K562 (cell line): ENCODE measurements around the gene DTD1. TPM values are rescaled to one million over a fixed set of nuclear protein-coding genes. Genes with fewer than 3 reads are reported as not detected.

Experiments
- ATAC-seq: fragments of 200-7000 bp; cut with Tn5 transposase; 3 replicates; pipeline ENCODE4 v1.9.1; 2020; ENCODE audit warnings: moderate library complexity
- BruUV-seq: library from RNA; stranded (reverse); fragments of 400-500 nt; replicated peaks from 2 replicates; lab custom pipeline; 2021; lab: Mats Ljungman, UMichigan
- CTCF ChIA-PET: fragments of 300-600 bp; formaldehyde crosslinking; extraction: SDS; loops from one replicate; lab custom pipeline; 2021; ENCODE audit warnings: low intra/inter-chr PET ratio; lab: Yijun Ruan, JAX
- POLR2A ChIA-PET: fragments of 300-600, 350-650 bp; sonication (Branson Sonifier 250); formaldehyde crosslinking; extraction: SDS; loops from one replicate; lab custom pipeline; 2021; ENCODE audit warnings: antibody characterized with exemption, inconsistent platforms; lab: Yijun Ruan, JAX
- DNase-seq, 4 experiments: peaks; one replicate each; pipeline versions ENCODE4 v3.0.0 to v3.0.0-alpha.2; 2011 to 2018; ENCODE audit warnings: low spot score in 3 of 4, mixed read lengths in 3 of 4; ENCODE audit errors: extremely low read depth in 1 of 4
- FAIRE-seq: peaks from 2 replicates; lab custom pipeline; 2011; peaks lifted over from hg19 to GRCh38; lab: Jason Lieb, UNC
- H2AFZ ChIP-seq: 2 replicates; pipeline ENCODE4 v1.6.0; 2011; ENCODE audit warnings: low read depth, low read length, control low read depth, inconsistent platforms
- H3K27ac ChIP-seq: fragments of 200-600 bp; 3 replicates; pipeline ENCODE4 v1.8.0; 2011; ENCODE audit warnings: low read depth, mild to moderate bottlenecking, control low read depth, inconsistent platforms, low read length, moderate library complexity, mixed read lengths; ENCODE audit errors: extremely low read depth
- H3K27me3 ChIP-seq, 2 experiments: fragments of 300-600 bp in 1 of 2; 2 replicates in 1 of 2; 3 replicates in 1 of 2; pipeline versions ENCODE4 v1.6.0 to v1.8.0; 2011; ENCODE audit warnings: inconsistent platforms in 2 of 2, low read length in 2 of 2, mild to moderate bottlenecking in 1 of 2, mixed read lengths in 1 of 2, moderate library complexity in 1 of 2; ENCODE audit not compliant: control insufficient read depth in 2 of 2, insufficient read depth in 2 of 2
- H3K36me3 ChIP-seq: fragments of 300-600 bp; 3 replicates; pipeline ENCODE4 v1.8.0; 2011; ENCODE audit warnings: mild to moderate bottlenecking, low read length, inconsistent platforms; ENCODE audit not compliant: control insufficient read depth, insufficient read depth
- H3K4me1 ChIP-seq, 2 experiments: fragments of 200-600 bp in 1 of 2; replicated peaks in 1 of 2; 2 replicates in 1 of 2; 3 replicates in 1 of 2; pipeline versions ENCODE4 v1.5.1 to v1.8.0; 2011; ENCODE audit warnings: inconsistent platforms in 2 of 2, low read length in 2 of 2, mild to moderate bottlenecking in 1 of 2, mixed read lengths in 1 of 2, moderate library complexity in 1 of 2; ENCODE audit not compliant: control insufficient read depth in 2 of 2, insufficient read depth in 2 of 2
- H3K4me2 ChIP-seq: 2 replicates; pipeline ENCODE4 v1.6.1; 2011; ENCODE audit warnings: low read length, control low read depth, inconsistent platforms, mixed read lengths; ENCODE audit not compliant: insufficient read depth
- H3K4me3 ChIP-seq: fragments of 200-600 bp; sonication (generic), shearing (Covaris generic); 2 replicates; pipeline ENCODE4 v1.5.1; 2016; ENCODE audit warnings: control low read depth, inconsistent platforms
- H3K79me2 ChIP-seq: fragments of 200-600 bp; 3 replicates; pipeline ENCODE4 v1.8.0; 2011; ENCODE audit warnings: low read length, inconsistent platforms; ENCODE audit not compliant: control insufficient read depth, insufficient read depth
- H3K9ac ChIP-seq, 2 experiments: 2 replicates each; pipeline versions ENCODE4 v1.6.0 to v1.6.1; 2011; ENCODE audit warnings: low read depth in 2 of 2, low read length in 2 of 2, control low read depth in 1 of 2, inconsistent platforms in 1 of 2, mild to moderate bottlenecking in 1 of 2, mixed read lengths in 1 of 2; ENCODE audit not compliant: insufficient read depth in 1 of 2
- H3K9me1 ChIP-seq: one replicate; pipeline ENCODE4 v1.6.0; 2011; ENCODE audit warnings: inconsistent platforms, mild to moderate bottlenecking, low read length, moderate library complexity; ENCODE audit not compliant: control insufficient read depth, insufficient read depth
- H3K9me3 ChIP-seq: replicated peaks from 2 replicates; pipeline ENCODE4 v1.5.1; 2011; ENCODE audit warnings: low read depth, low read length, inconsistent platforms; ENCODE audit not compliant: control insufficient read depth, insufficient read depth
- H4K20me1 ChIP-seq: replicated peaks from 2 replicates; pipeline ENCODE4 v1.6.1; 2011; ENCODE audit warnings: low read length, inconsistent platforms, mixed read lengths; ENCODE audit not compliant: control insufficient read depth, insufficient read depth
- GTF2E2 ChIP-seq: fragments of 200-800 bp; sonication (Bioruptor generic); IDR thresholded peaks from 2 replicates; pipeline ENCODE4 v1.6.1; 2016; ENCODE audit warnings: missing genetic modification characterization, missing compliant biosample characterization
- PHB ChIP-seq: fragments of 250-450 bp; sonication (Bioruptor Pico); IDR thresholded peaks from 2 replicates; pipeline ENCODE4 v1.5.0; 2021
- POLR2H ChIP-seq: IDR thresholded peaks from 2 replicates; pipeline ENCODE4 v1.6.1; 2016; ENCODE audit warnings: missing genetic modification characterization, low read depth, mild to moderate bottlenecking, control low read depth, missing compliant biosample characterization, moderate library complexity
- POU5F1 ChIP-seq: fragments of 150-350 bp; IDR thresholded peaks from 2 replicates; pipeline ENCODE4 v1.6.1; 2014; ENCODE audit warnings: borderline replicate concordance, low read length, low read depth, mild to moderate bottlenecking; ENCODE audit not compliant: partially characterized antibody
- RCOR1 ChIP-seq, 2 experiments: IDR thresholded peaks; 2 replicates each; pipeline ENCODE4 v1.6.1; 2012; ENCODE audit warnings: low read depth in 2 of 2, low read length in 2 of 2, borderline replicate concordance in 1 of 2, improper control_type of control experiment in 1 of 2
- TSC22D4 ChIP-seq: fragments of 450-650 bp; IDR thresholded peaks from 2 replicates; pipeline ENCODE4 v1.6.1; 2016; ENCODE audit warnings: missing genetic modification characterization, missing biosample characterization, control low read depth
- WGBS: fragments of 100-300 bp; shearing (Covaris generic); methylation state at CpG from one replicate; pipeline ENCODE4 v1.1.6; 2016; ENCODE audit warnings: low coverage, mixed read lengths; ENCODE audit not compliant: insufficient coverage; ENCODE audit errors: missing lambda C conversion rate; 5-methylcytosine and 5-hydroxymethylcytosine counted together
- in situ Hi-C: fragments of 300-500 bp; cut with MboI; formaldehyde crosslinking; loops from 4 replicates; pipeline ENCODE4 v1.15.0; 2018; ENCODE audit warnings: inconsistent platforms, mixed read lengths
- intact Hi-C: fragments of 100-400 bp; cut with micrococcal nuclease; formaldehyde crosslinking; loops from 2 replicates; pipeline ENCODE4 v1.14.2; 2022
- polyA plus RNA-seq, 8 experiments: library from polyadenylated mRNA; depleted of rRNA in 4 of 8; stranded (reverse) in 5 of 8; unstranded in 3 of 8; fragments of >200 nt; fragmentation: Nextera tagmentation in 2 of 8; fragmentation: Illumina TruSeq in 1 of 8; extraction: Ambion mirVana in 2 of 8; extraction: Trizol in 1 of 8; gene quantifications; 2 replicates each; pipeline versions ENCODE4 v1.2.1 to v1.2.3, GENCODE V29; 2011 to 2014; ENCODE audit warnings: inconsistent platforms in 1 of 8, missing spikeins in 1 of 8
- total RNA-seq, 7 experiments: library from RNA; depleted of rRNA in 6 of 7; stranded (reverse); fragments of >200 nt in 6 of 7; fragmentation: Illumina TruSeq in 2 of 7; extraction: Trizol in 2 of 7; gene quantifications; 2 replicates each; pipeline versions ENCODE4 v1.2.1 to v1.2.3, GENCODE V29; 2011 to 2021; ENCODE audit warnings: low replicate concordance in 1 of 7
- TF ChIP-seq, protein P1 (sequence below), 2 experiments: fragments of 450-650 bp; formaldehyde crosslinking in 1 of 2; IDR thresholded peaks; 2 replicates each; pipeline versions ENCODE4 v1.4.0 to v1.6.1; 2014 to 2020; ENCODE audit warnings: mild to moderate bottlenecking in 2 of 2, borderline replicate concordance in 1 of 2, low read depth in 1 of 2

DTD1 gene
- total and polyA plus RNA-seq, 9 of the 15 experiments (the other 6 are each of a cell fraction or from before 2014, with no cell fraction given), result 5.7 to 28.6 (median 26.8) TPM

DNA sequence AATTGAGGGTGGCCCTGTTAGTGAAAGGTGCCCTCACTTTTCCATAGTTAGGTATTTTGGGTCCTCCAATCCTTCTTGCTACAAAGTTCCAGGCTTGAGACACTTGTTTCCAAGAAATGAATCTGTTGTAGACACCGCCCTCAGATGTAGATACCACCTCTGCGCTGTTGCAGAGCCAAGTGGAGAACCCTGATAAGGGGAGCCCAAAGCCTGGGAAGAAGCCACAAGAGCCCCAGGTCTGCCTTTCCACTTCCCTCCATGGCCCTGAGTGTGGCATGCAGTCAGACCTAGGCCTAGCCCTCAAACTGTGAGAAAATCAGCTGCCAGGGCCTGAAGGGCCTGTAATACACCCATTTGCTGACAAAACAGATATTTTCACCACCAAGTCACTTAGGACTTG lies 37.1 kb downstream of the DTD1 start (continued):
- no peak for TF ChIP-seq POU5F1
- peak; percentile 79 to 99 for TF ChIP-seq RCOR1 (IDR thresholded peaks at IDR 0.05; ENCODE audit: borderline replicate concordance in 1 of 2, low read depth in 2 of 2, low read length in 2 of 2)
- no peak for TF ChIP-seq TSC22D4 (tag)
- no peak for TF ChIP-seq PHB (CRISPR knock-in tag)
- TF ChIP-seq GTF2E2 (tag), result no peak

DNA sequence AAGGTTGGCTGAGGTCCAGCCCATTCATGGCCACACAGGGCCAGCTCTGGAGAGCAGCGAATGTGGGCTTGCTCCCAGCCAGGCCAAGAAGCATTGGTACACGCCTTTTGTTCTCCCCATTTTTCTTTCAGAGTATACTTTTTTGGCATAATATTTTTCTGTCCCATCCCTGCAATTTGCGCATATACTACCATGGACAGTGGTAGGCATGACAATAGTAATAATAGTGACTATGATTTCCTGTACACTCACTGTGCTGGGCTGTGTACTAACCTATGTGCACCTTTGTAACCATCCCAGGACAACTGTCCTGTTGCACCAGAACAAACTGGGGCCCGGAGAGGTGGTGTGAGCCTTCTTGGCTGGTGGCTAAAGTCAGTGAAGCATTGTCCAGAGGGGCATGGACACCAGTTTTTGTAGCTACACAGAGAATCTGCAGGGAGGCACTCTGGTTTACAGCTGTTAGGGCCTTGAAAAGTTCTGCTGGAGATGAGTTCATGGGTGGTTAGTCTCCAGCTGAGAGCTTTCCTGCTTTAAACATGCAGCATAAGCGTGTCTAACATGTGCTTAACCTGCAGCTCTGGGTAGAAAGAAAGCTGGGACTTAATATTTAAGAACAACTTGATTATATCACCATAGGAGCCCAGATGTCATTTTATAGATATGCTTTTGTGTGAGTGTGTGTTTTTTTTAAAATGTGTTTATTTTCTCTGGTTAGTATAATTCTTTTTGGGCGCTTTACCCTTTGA lies 38.2 kb downstream of the DTD1 start:
- in situ Hi-C loops (no loop called here), intact Hi-C loops (no loop called here)
- Histone ChIP-seq H3K27me3 (no peaks in the 10 kb centered on the region), H3K4me1 (peaks cover 2 to 11% of the 10 kb centered on the region in 2 experiments; a peak in 2 of 5 replicates), H3K9ac (no peak overlapping the region), H3K36me3 (no peaks in the 10 kb centered on the region), H3K79me2 (no peaks in the 10 kb centered on the region), H4K20me1 (no peaks in the 10 kb centered on the region; the same call in 1 of the 2 replicates), H3K4me3 (no peak overlapping the region), H3K4me2 (no peak overlapping the region), H2AFZ (no peak overlapping the region)
- POLR2A ChIA-PET, result no interaction called here
- TF ChIP-seq, protein P1, sequence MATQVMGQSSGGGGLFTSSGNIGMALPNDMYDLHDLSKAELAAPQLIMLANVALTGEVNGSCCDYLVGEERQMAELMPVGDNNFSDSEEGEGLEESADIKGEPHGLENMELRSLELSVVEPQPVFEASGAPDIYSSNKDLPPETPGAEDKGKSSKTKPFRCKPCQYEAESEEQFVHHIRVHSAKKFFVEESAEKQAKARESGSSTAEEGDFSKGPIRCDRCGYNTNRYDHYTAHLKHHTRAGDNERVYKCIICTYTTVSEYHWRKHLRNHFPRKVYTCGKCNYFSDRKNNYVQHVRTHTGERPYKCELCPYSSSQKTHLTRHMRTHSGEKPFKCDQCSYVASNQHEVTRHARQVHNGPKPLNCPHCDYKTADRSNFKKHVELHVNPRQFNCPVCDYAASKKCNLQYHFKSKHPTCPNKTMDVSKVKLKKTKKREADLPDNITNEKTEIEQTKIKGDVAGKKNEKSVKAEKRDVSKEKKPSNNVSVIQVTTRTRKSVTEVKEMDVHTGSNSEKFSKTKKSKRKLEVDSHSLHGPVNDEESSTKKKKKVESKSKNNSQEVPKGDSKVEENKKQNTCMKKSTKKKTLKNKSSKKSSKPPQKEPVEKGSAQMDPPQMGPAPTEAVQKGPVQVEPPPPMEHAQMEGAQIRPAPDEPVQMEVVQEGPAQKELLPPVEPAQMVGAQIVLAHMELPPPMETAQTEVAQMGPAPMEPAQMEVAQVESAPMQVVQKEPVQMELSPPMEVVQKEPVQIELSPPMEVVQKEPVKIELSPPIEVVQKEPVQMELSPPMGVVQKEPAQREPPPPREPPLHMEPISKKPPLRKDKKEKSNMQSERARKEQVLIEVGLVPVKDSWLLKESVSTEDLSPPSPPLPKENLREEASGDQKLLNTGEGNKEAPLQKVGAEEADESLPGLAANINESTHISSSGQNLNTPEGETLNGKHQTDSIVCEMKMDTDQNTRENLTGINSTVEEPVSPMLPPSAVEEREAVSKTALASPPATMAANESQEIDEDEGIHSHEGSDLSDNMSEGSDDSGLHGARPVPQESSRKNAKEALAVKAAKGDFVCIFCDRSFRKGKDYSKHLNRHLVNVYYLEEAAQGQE (IDR thresholded peaks at IDR 0.05; ENCODE audit: borderline replicate concordance), result 0 out of 2 replicates have a peak, but pooled peaks have one; percentile 6
- TF ChIP-seq, protein P1 (CRISPR knock-in tag; IDR thresholded peaks at IDR 0.05; ENCODE audit: low read depth), result no peak
- TF ChIP-seq POLR2H (tag), result no peak
- TF ChIP-seq, all 486 proteins: peak for 1
- H3K9me1 ChIP-seq, result no peaks in the 10 kb centered on the region
- CTCF ChIA-PET, result no interaction called here
- ATAC-seq (no peak), FAIRE-seq (no peak), DNase-seq (no peak)
- 67% methylated on average over 6 of the region's 6 CpGs for WGBS
- H3K9me3 ChIP-seq, result no peaks in the 10 kb centered on the region
- no peak overlapping the region for H3K27ac ChIP-seq
- no TSS peak for BruUV-seq
